ENCODE measurements around the gene YBX3.

YBX3 gene

GRCh38 chr12:10736463-10736862 is 13.3 kb upstream of the YBX3 start:
- Histone ChIP-seq H3K4me2 (ENCODE audit: low read depth, low read length) (no peak overlapping the region), H3K27ac (ENCODE audit: low read length) (no peak overlapping the region), H3K9ac (ENCODE audit: low read length) (no peak overlapping the region), H3F3A (ENCODE audit: insufficient read depth, low read length) (no peaks in the 10 kb centered on the region), H3K9me2 (replicated peaks; ENCODE audit: insufficient read depth, low read length) (no peaks in the 10 kb centered on the region), H3K9me3 (replicated peaks; ENCODE audit: insufficient read depth, low read length) (no peaks in the 10 kb centered on the region), H3K27me3 (replicated peaks; ENCODE audit: insufficient read depth, low read length) (no peaks in the 10 kb centered on the region), H3K36me3 (replicated peaks; ENCODE audit: insufficient read depth, low read length) (no peaks in the 10 kb centered on the region), H4K20me1 (ENCODE audit: insufficient read depth, low read length) (no peaks in the 10 kb centered on the region), H3K79me2 (ENCODE audit: low read length) (no peaks in the 10 kb centered on the region), H3K4me1 (ENCODE audit: low read length) (peaks cover 17% of the 10 kb centered on the region), H2AFZ (ENCODE audit: low read length) (no peak overlapping the region), H3K4me3 (ENCODE audit: low read length) (no peak overlapping the region)
- no peak for DNase-seq
- TF ChIP-seq EZH2 (optimal IDR thresholded peaks at IDR 0.05; ENCODE audit: low read depth, low read length), result no peak
- TF ChIP-seq CTCF (IDR thresholded peaks at IDR 0.05; ENCODE audit: low read length), result no peak
- no peak for TF ChIP-seq EZH2phosphoT487 (IDR thresholded peaks at IDR 0.05; ENCODE audit: low read length)

- Histone ChIP-seq H3K27ac (ENCODE audit: low read length) (no peak overlapping the region), H3F3A (ENCODE audit: insufficient read depth, low read length) (no peaks in the 10 kb centered on the region), H4K20me1 (ENCODE audit: insufficient read depth, low read length) (no peaks in the 10 kb centered on the region), H3K4me2 (ENCODE audit: low read depth, low read length) (no peak overlapping the region), H2AFZ (ENCODE audit: low read length) (no peak overlapping the region), H3K9ac (ENCODE audit: low read length) (no peak overlapping the region), H3K9me2 (replicated peaks; ENCODE audit: insufficient read depth, low read length) (no peaks in the 10 kb centered on the region), H3K79me2 (ENCODE audit: low read length) (no peaks in the 10 kb centered on the region), H3K4me1 (ENCODE audit: low read length) (peaks cover 13% of the 10 kb centered on the region), H3K9me3 (replicated peaks; ENCODE audit: insufficient read depth, low read length) (no peaks in the 10 kb centered on the region), H3K36me3 (replicated peaks; ENCODE audit: insufficient read depth, low read length) (no peaks in the 10 kb centered on the region), H3K4me3 (ENCODE audit: low read length) (no peak overlapping the region), H3K27me3 (replicated peaks; ENCODE audit: insufficient read depth, low read length) (no peaks in the 10 kb centered on the region)
- TF ChIP-seq EZH2phosphoT487 (IDR thresholded peaks at IDR 0.05; ENCODE audit: low read length), result no peak
- no peak for TF ChIP-seq EZH2 (optimal IDR thresholded peaks at IDR 0.05; ENCODE audit: low read depth, low read length)
- no peak for TF ChIP-seq CTCF (IDR thresholded peaks at IDR 0.05; ENCODE audit: low read length)
- DNase-seq, result no peak
Observed at GRCh38 chr12:10735428-10735827, 12.3 kb upstream of the YBX3 start.

GRCh38 chr12:10732549-10732948 is 9.4 kb upstream of the YBX3 start:
- no peak overlapping the region for H3K9ac ChIP-seq (ENCODE audit: low read length)
- no peaks in the 10 kb centered on the region for H3K27me3 ChIP-seq (replicated peaks; ENCODE audit: insufficient read depth, low read length)
- H3K4me3 ChIP-seq (ENCODE audit: low read length), result no peak overlapping the region
- DNase-seq, result no peak
- H3K36me3 ChIP-seq (replicated peaks; ENCODE audit: insufficient read depth, low read length), result no peaks in the 10 kb centered on the region
- no peaks in the 10 kb centered on the region for H3K9me2 ChIP-seq (replicated peaks; ENCODE audit: insufficient read depth, low read length)
- no peak overlapping the region for H2AFZ ChIP-seq (ENCODE audit: low read length)
- no peaks in the 10 kb centered on the region for H3K9me3 ChIP-seq (replicated peaks; ENCODE audit: insufficient read depth, low read length)
- no peak overlapping the region for H3K27ac ChIP-seq (ENCODE audit: low read length)
- H3K4me2 ChIP-seq (ENCODE audit: low read depth, low read length), result no peak overlapping the region
- H4K20me1 ChIP-seq (ENCODE audit: insufficient read depth, low read length), result no peaks in the 10 kb centered on the region
- no peaks in the 10 kb centered on the region for H3K4me1 ChIP-seq (ENCODE audit: low read length)
- TF ChIP-seq EZH2 (optimal IDR thresholded peaks at IDR 0.05; ENCODE audit: low read depth, low read length), result no peak
- no peak for TF ChIP-seq EZH2phosphoT487 (IDR thresholded peaks at IDR 0.05; ENCODE audit: low read length)
- no peak for TF ChIP-seq CTCF (IDR thresholded peaks at IDR 0.05; ENCODE audit: low read length)
- H3K79me2 ChIP-seq (ENCODE audit: low read length), result no peaks in the 10 kb centered on the region
- no peaks in the 10 kb centered on the region for H3F3A ChIP-seq (ENCODE audit: insufficient read depth, low read length)
